Gastroesophageal sphincter (tissue), 4 donors: ENCODE results near the gene JAML. TPM values are rescaled to one million over a fixed set of nuclear protein-coding genes. Genes with fewer than 3 reads are reported as not detected.

Experiments used
- ATAC-seq: fragments of 150-250 bp; one replicate; pipeline ENCODE4 v1.9.1; 2016; ENCODE audit warnings: mild to moderate bottlenecking, moderate library complexity
- H3K27ac ChIP-seq, 4 donors: fragments of 200-600 bp; sonication (generic) in 3 of 4; 1 replicate in 3 of 4; 2 replicates in 1 of 4; pipeline ENCODE4 v1.5.1; 2016 to 2019
- H3K27me3 ChIP-seq: fragments of 200-600 bp; sonication (generic); one replicate; pipeline ENCODE4 v1.5.1; 2019
- H3K36me3 ChIP-seq, 2 donors: fragments of 200-600 bp; sonication (generic); one replicate each; pipeline ENCODE4 v1.5.1; 2019; ENCODE audit warnings: control low read depth in 1 of 2
- H3K4me1 ChIP-seq, 3 donors: fragments of 200-600 bp; sonication (generic); 1 replicate in 2 of 3; 2 replicates in 1 of 3; pipeline ENCODE4 v1.5.1; 2016 to 2019; ENCODE audit warnings: control low read depth in 2 of 3
- H3K4me3 ChIP-seq, 2 donors: fragments of 200-600 bp; sonication (generic); one replicate each; pipeline ENCODE4 v1.5.1; 2019; ENCODE audit warnings: mild to moderate bottlenecking in 1 of 2, moderate library complexity in 1 of 2
- H3K9me3 ChIP-seq, 3 donors: fragments of 200-600 bp; sonication (generic); one replicate each; pipeline ENCODE4 v1.5.1; 2017 to 2019; ENCODE audit warnings: control low read depth in 2 of 3
- EP300 ChIP-seq: sonication (generic); formaldehyde crosslinking; IDR thresholded peaks from one replicate; pipeline ENCODE4 v1.6.1; 2017; ENCODE audit warnings: antibody characterized with exemption, mild to moderate bottlenecking
- POLR2A ChIP-seq, 2 donors: fragments of 450-650 bp; IDR thresholded peaks; one replicate each; pipeline ENCODE4 v1.6.1; 2017; ENCODE audit warnings: antibody characterized with exemption in 2 of 2, mild to moderate bottlenecking in 2 of 2, moderate library complexity in 1 of 2
- POLR2AphosphoS5 ChIP-seq: sonication (generic); formaldehyde crosslinking; IDR thresholded peaks from one replicate; pipeline ENCODE4 v1.6.1; 2017; ENCODE audit warnings: antibody characterized with exemption
- WGBS, 2 donors: methylation state at CpG; one replicate each; pipeline ENCODE4 v1.1.5; 2018; ENCODE audit warnings: low coverage in 1 of 2; 5-methylcytosine and 5-hydroxymethylcytosine counted together
- total RNA-seq, 4 donors: library from RNA; depleted of rRNA; stranded (reverse); fragments of >200 nt; gene quantifications; one replicate each; pipeline ENCODE4 v1.1.0, GENCODE V29; 2016
- TF ChIP-seq, protein P1 (sequence below), 4 experiments: fragments of 200-600 bp in 2 of 4; fragments of 450-650 bp in 2 of 4; sonication (generic) in 1 of 4; IDR thresholded peaks; one replicate each; pipeline ENCODE4 v1.5.1; 2017 to 2019; ENCODE audit warnings: antibody characterized with exemption in 4 of 4, mild to moderate bottlenecking in 2 of 4, moderate library complexity in 2 of 4

JAML gene
- total RNA-seq, 4 donors from 2014 or later = 0.58 to 5.7 (median 2.4) TPM

- no peak for TF ChIP-seq POLR2A (IDR thresholded peaks at IDR 0.05)
- TF ChIP-seq EP300 = no peak
- no peak for TF ChIP-seq POLR2AphosphoS5
- TF ChIP-seq, protein P1, sequence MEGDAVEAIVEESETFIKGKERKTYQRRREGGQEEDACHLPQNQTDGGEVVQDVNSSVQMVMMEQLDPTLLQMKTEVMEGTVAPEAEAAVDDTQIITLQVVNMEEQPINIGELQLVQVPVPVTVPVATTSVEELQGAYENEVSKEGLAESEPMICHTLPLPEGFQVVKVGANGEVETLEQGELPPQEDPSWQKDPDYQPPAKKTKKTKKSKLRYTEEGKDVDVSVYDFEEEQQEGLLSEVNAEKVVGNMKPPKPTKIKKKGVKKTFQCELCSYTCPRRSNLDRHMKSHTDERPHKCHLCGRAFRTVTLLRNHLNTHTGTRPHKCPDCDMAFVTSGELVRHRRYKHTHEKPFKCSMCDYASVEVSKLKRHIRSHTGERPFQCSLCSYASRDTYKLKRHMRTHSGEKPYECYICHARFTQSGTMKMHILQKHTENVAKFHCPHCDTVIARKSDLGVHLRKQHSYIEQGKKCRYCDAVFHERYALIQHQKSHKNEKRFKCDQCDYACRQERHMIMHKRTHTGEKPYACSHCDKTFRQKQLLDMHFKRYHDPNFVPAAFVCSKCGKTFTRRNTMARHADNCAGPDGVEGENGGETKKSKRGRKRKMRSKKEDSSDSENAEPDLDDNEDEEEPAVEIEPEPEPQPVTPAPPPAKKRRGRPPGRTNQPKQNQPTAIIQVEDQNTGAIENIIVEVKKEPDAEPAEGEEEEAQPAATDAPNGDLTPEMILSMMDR (IDR thresholded peaks at IDR 0.05) = no peak
- Histone ChIP-seq H3K27me3 (no peaks in the 10 kb centered on the region), H3K36me3 (no peaks in the 10 kb centered on the region), H3K9me3 (no peaks in the 10 kb centered on the region), H3K27ac (peak overlapping the region in 3 of 4 donors; percentile 31 to 54 (median 48)), H3K4me3 (no peak overlapping the region), H3K4me1 (peaks cover 0 to 8% (median 0%) of the 10 kb centered on the region in 3 donors)
- WGBS, 2 donors = 46 to 62% methylated on average over 7 to 9 of the region's 9 CpGs
- peak; percentile 57 for ATAC-seq
These were observed 16.4 kb upstream of the JAML start for GRCh38 chr11:118240999-118241763.

GRCh38 chr11:118239509-118240205 lies 14.8 kb upstream of the JAML start:
- Histone ChIP-seq H3K27me3 (no peaks in the 10 kb centered on the region), H3K4me1 (peaks cover 0 to 8% (median 0%) of the 10 kb centered on the region in 3 donors), H3K4me3 (no peak overlapping the region), H3K9me3 (no peaks in the 10 kb centered on the region), H3K36me3 (no peaks in the 10 kb centered on the region), H3K27ac (peak overlapping the region in 1 of 4 donors; percentile 31)
- whole genome bisulfite sequencing, 2 donors = 74 to 81% methylated on average over 5 of the region's 5 CpGs
- ATAC-seq = no peak
- no peak for TF ChIP-seq POLR2AphosphoS5
- TF ChIP-seq, protein P1 (IDR thresholded peaks at IDR 0.05) = no peak
- TF ChIP-seq POLR2A (IDR thresholded peaks at IDR 0.05) = no peak
- no peak for TF ChIP-seq EP300

- Histone ChIP-seq H3K27me3 (no peaks in the 10 kb centered on the region), H3K4me3 (no peak overlapping the region), H3K9me3 (no peaks in the 10 kb centered on the region), H3K27ac (no peak overlapping the region), H3K36me3 (no peaks in the 10 kb centered on the region), H3K4me1 (peaks cover 0 to 8% (median 0%) of the 10 kb centered on the region in 3 donors)
- WGBS, 2 donors = 80 to 83% methylated on average over 1 of the region's 1 CpG
- TF ChIP-seq, protein P1 (IDR thresholded peaks at IDR 0.05) = no peak
- TF ChIP-seq POLR2AphosphoS5 = no peak
- TF ChIP-seq EP300 = no peak
- no peak for TF ChIP-seq POLR2A (IDR thresholded peaks at IDR 0.05)
- no peak for ATAC-seq
These were observed 14.1 kb upstream of the JAML start for GRCh38 chr11:118238929-118239328.

- TF ChIP-seq POLR2AphosphoS5 (no peak), POLR2A (IDR thresholded peaks at IDR 0.05) (no peak), EP300 (no peak)
- TF ChIP-seq, protein P1 (IDR thresholded peaks at IDR 0.05) = no peak
- H3K27me3 ChIP-seq = no peaks in the 10 kb centered on the region
- H3K27ac ChIP-seq = no peak overlapping the region
- no peak for ATAC-seq
- H3K4me3 ChIP-seq = no peak overlapping the region
- peaks cover 0 to 8% (median 0%) of the 10 kb centered on the region in 3 donors for H3K4me1 ChIP-seq
- no peaks in the 10 kb centered on the region for H3K9me3 ChIP-seq
- 93% methylated on average over 2 of the region's 2 CpGs for WGBS, 2 donors
- no peaks in the 10 kb centered on the region for H3K36me3 ChIP-seq
These were observed 13.6 kb upstream of the JAML start for GRCh38 chr11:118238421-118238820.
